ENCODE measurements around the gene RASGEF1C.
"Not testable (repeated sequence)": the region's sequence is repeated elsewhere in the genome, so short reads cannot be mapped to it uniquely, and the experiment has no call there.

Gene RASGEF1C

GRCh38 chr5:180135128-180135955 is 73.7 kb downstream of the RASGEF1C start:
- no peak for DNase-seq

DNA sequence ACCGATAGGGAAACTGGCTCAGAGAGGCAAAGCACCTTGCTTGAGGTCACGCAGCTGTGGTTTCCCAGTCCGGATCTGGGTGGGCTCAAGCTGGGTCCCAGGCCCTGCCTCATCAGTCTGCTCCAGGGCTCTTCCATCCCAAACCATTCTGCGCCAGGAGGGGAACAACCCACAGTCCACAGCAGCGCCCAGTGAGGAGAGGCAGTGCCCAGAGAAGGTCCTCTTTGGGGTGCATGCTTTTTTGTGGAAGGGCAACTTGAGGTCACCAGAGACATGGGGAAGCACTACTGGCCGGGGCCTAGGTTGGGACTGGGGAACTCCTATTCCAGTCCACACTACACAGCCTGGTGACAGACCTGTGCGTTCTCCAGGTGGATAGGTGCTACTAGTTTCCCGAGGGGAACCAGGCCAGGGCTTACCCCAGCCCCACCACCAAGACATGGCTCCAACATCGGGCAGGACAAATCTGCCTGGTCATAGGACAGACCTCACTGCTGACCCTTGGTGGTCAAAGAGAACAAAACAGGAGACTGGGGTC is 75.0 kb downstream of the RASGEF1C start:
- no peak for DNase-seq

- DNase-seq: no peak
These were observed 75.5 kb downstream of the RASGEF1C start for GRCh38 chr5:180133551-180133950.

GRCh38 chr5:180133060-180133459 is 76.0 kb downstream of the RASGEF1C start:
- DNase-seq: no peak

DNA sequence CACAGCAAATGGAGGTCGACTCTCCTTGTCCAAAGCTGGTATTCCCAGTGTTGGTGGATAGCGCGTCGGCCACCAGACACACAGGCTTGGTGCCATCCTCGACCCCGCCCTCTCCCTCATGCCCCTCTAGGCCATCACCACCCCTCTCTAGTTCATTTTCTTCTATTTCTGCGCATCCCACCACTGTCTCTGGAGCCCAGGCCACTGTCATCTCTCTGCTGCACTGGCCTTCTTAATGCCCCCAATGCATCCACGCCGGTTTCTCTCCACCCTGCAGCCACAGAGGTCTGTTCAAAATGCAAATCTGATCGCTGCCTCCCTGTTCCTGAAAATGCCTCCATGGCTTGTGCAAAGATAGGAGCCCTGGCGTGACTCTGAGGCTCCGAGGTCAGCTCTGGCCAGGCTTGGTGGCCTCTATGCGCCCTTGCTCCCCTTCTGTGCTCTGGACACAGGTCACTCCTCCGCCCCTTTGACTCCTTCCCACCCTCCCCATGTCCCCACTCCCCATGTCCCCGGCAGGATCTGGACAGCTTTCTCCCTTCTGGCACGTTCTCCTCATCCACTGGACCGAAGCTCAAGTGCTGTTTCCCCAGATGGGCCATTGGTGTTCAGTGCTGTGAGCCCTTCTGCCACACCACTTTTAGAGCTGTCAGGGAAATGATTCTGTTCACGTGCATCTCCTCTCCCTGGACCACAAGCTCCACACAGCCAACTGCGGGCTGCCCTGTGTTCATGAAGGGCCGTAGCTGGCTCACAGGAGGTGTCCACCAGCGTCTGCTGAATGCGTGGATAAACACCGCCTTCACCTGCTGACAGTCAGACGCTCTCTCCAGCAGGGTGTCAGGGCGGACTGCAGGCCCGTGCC is 77.9 kb downstream of the RASGEF1C start:
- DNase-seq: no peak

DNA sequence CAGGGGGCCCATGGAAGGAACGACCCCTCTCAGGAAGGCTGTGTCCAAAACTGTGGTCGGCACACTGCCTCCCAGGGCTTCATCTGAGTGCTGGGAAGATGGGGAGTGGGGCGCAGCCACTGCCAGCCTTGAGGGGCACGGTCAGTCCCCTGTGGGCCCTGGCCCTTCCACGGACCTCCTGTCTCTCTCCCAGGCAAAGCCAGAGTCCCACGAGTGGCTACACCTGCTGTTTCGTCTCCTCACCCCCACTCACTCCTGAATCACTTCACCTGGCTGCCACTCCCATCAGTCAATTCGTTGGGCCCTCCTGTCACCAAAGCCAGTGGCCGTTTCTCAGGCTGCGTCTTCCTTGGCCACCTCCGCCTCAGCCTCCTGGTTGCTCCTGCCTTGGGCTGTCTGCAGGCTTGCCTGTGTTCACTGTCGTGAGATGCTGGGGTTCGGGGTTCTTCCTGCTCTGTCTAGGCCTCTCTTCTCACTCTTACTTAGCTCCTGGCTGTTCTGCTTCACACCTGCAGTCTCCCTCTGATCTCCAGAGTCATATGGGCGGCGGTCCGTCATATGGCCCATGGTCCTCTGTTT is 78.6 kb downstream of the RASGEF1C start:
- no peak for DNase-seq

- no peak for DNase-seq
These were observed 79.5 kb downstream of the RASGEF1C start for GRCh38 chr5:180129291-180130190.

DNA sequence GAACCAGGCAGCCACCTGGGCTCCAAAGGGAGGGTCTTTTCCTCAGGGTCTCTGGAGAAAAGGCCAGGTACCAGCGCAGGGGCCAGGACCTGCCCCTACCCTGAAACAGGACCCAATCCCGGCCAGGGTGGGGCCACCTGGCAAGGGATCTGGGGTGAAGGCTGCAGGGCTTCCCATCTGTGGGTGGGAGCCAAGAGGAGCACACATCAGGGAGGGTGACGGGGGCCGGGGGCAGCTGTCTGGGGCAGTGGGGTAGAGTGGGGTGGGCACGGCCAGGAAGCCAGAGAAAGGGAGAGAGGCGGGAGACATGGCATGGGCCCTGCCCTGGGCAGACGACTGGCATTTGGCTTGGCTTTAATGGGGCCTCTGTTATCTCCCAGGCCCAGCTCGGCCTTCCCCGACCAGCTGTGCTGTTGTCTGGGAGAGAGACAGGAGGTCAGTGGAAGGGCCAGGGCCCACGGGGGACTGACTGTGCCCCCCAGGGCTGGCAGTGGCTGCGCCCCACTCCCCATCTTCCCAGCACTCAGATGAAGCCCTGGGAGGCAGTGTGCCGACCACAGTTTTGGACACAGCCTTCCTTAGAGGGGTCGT is 80.2 kb downstream of the RASGEF1C start:
- DNase-seq: no peak

DNA sequence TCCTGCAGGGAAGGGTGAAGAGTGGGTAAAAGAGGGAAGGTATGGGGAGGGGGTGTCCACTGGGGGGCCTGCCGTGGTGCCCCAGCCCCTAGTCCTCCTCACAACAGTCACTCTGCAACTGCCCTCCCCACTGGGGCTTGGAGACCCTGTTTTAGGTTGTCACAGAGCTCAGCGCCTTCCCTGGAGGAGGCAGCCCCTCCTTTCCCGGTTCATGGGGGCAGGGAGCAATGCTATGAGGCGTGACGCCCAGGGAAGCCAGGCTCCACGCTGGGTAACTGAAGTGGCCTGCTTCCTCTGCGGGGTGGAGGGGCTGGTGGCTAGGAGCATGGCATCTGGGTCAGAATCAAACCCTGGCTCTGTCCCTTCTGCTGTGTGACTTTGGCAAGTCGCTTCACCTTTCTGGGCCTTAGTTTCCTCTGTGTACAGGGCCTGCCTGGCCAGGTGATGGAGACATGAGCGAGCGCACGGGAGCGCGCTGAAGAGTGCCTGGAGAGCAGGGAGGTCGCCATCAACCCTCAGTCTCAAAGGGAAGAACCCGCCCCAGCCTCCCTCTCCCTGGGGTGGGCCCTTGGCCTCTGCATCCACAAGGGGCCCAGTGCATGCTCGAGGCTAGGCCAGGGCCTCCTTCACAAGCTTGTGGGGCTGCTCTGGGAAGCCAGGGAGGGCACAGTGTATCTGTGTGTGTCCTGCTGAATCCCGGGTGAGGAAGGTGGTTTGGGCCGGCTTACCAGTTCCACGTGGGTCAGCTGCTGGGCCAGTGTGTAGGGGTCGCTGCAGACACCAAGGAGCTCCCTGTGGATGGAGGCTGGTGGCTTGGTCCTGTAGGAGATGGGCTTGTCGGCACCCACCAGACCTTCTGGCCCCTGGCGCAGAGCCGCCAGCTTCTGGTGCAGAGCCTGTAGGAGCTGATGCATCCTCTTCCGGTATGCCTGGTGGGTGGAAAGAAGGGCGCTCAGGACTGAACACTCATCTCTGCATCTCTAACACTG is 81.0 kb downstream of the RASGEF1C start:
- no peak for DNase-seq

- no peak for DNase-seq
These were observed 82.0 kb downstream of the RASGEF1C start for GRCh38 chr5:180126716-180127681.

GRCh38 chr5:180126156-180126555 is 82.9 kb downstream of the RASGEF1C start:
- not testable (repeated sequence) for DNase-seq

- DNase-seq: not testable (repeated sequence)
These were observed 84.3 kb downstream of the RASGEF1C start for GRCh38 chr5:180124662-180125061.

DNA sequence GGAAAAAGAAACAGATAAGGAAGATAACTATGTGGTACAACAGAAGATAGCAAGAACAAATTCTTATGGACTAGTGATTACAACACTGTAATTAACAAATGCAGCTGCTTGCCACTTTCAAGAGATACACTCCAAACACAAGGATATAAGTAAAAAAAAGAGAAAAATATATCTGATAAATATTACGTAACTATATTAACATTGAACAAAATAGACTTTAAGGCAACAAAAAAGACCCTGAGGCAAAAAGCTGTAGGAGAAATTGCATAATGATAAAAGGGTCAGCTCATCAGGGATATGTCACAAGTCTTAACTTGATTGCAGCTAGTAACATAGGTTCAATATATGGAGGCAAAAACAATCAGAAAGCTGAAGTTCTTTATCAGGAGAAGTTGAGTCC is 86.1 kb downstream of the RASGEF1C start:
- DNase-seq: no peak

- DNase-seq: no peak
These were observed 87.1 kb downstream of the RASGEF1C start for GRCh38 chr5:180121826-180122413.

GRCh38 chr5:180120237-180121101 is 88.5 kb downstream of the RASGEF1C start:
- no peak for DNase-seq

GRCh38 chr5:180119903-180120236 is 89.1 kb downstream of the RASGEF1C start:
- DNase-seq: no peak

GRCh38 chr5:180119031-180119902 is 89.7 kb downstream of the RASGEF1C start:
- no peak for DNase-seq
